Effector memory CD4-positive, alpha-beta T cell (primary cell): ENCODE results near the gene CIC.
A peak's percentile ranks its signal among the peaks of the same experiment; 100 is the strongest.

Experiments
- DNase-seq, 3 donors: peaks; one replicate each; pipeline ENCODE4 v3.0.0-alpha.2; 2020
- H3K27ac ChIP-seq: 2 replicates; pipeline ENCODE4 v1.7.0; 2013; ENCODE audit warnings: mild to moderate bottlenecking, low read length, moderate library complexity; ENCODE audit not compliant: insufficient read depth, poor library complexity, severe bottlenecking
- H3K27me3 ChIP-seq: replicated peaks from 2 replicates; pipeline ENCODE4 v1.7.0; 2013; ENCODE audit warnings: mild to moderate bottlenecking, low read length; ENCODE audit not compliant: insufficient read depth, control insufficient read depth, poor library complexity, severe bottlenecking
- H3K36me3 ChIP-seq: 2 replicates; pipeline ENCODE4 v1.7.0; 2013; ENCODE audit warnings: mild to moderate bottlenecking, low read length, moderate library complexity; ENCODE audit not compliant: control insufficient read depth, insufficient read depth
- H3K4me1 ChIP-seq: 2 replicates; pipeline ENCODE4 v1.7.0; 2013; ENCODE audit warnings: low read length, mild to moderate bottlenecking; ENCODE audit not compliant: control insufficient read depth, insufficient read depth, poor library complexity, severe bottlenecking
- H3K4me3 ChIP-seq: 2 replicates; pipeline ENCODE4 v1.7.0; 2013; ENCODE audit warnings: low read length, low read depth, mild to moderate bottlenecking; ENCODE audit not compliant: insufficient read depth, poor library complexity, severe bottlenecking
- H3K9me3 ChIP-seq: 2 replicates; pipeline ENCODE4 v1.7.0; 2013; ENCODE audit warnings: mild to moderate bottlenecking, low read length, moderate library complexity; ENCODE audit not compliant: control insufficient read depth

The CIC gene

GRCh38 chr19:42271045-42271419 lies 2.0 kb downstream of the CIC start:
- Histone ChIP-seq H3K36me3 (peaks cover 32% of the 10 kb centered on the region), H3K4me1 (peaks cover 30% of the 10 kb centered on the region), H3K9me3 (no peaks in the 10 kb centered on the region), H3K27me3 (no peaks in the 10 kb centered on the region), H3K27ac (peak overlapping the region; percentile 93), H3K4me3 (peak overlapping the region; percentile 55)
- no peak for DNase-seq

GRCh38 chr19:42271861-42272534 lies 2.9 kb downstream of the CIC start:
- Histone ChIP-seq H3K27ac (no peak overlapping the region), H3K4me1 (peaks cover 37% of the 10 kb centered on the region), H3K27me3 (no peaks in the 10 kb centered on the region), H3K9me3 (no peaks in the 10 kb centered on the region), H3K36me3 (peaks cover 32% of the 10 kb centered on the region), H3K4me3 (no peak overlapping the region)
- DNase-seq = no peak

GRCh38 chr19:42272535-42272897 lies 3.5 kb downstream of the CIC start:
- no peaks in the 10 kb centered on the region for H3K27me3 ChIP-seq
- H3K36me3 ChIP-seq = peaks cover 32% of the 10 kb centered on the region
- no peak overlapping the region for H3K4me3 ChIP-seq
- DNase-seq = no peak
- no peaks in the 10 kb centered on the region for H3K9me3 ChIP-seq
- no peak overlapping the region for H3K27ac ChIP-seq
- peaks cover 35% of the 10 kb centered on the region for H3K4me1 ChIP-seq

GRCh38 chr19:42272989-42273406 lies 3.9 kb downstream of the CIC start:
- Histone ChIP-seq H3K9me3 (no peaks in the 10 kb centered on the region), H3K4me1 (peaks cover 31% of the 10 kb centered on the region), H3K4me3 (no peak overlapping the region), H3K36me3 (peaks cover 32% of the 10 kb centered on the region), H3K27me3 (no peaks in the 10 kb centered on the region), H3K27ac (no peak overlapping the region)
- no peak for DNase-seq

GRCh38 chr19:42273407-42274064 lies 4.5 kb downstream of the CIC start:
- H3K27me3 ChIP-seq = no peaks in the 10 kb centered on the region
- no peak for DNase-seq
- peaks cover 30% of the 10 kb centered on the region for H3K4me1 ChIP-seq
- H3K36me3 ChIP-seq = peaks cover 32% of the 10 kb centered on the region
- H3K27ac ChIP-seq = no peak overlapping the region
- no peaks in the 10 kb centered on the region for H3K9me3 ChIP-seq
- no peak overlapping the region for H3K4me3 ChIP-seq

- Histone ChIP-seq H3K27ac (no peak overlapping the region), H3K36me3 (peaks cover 32% of the 10 kb centered on the region), H3K9me3 (no peaks in the 10 kb centered on the region), H3K27me3 (no peaks in the 10 kb centered on the region), H3K4me1 (peaks cover 33% of the 10 kb centered on the region), H3K4me3 (no peak overlapping the region)
- DNase-seq = no peak
Observed at GRCh38 chr19:42274065-42274682, 5.1 kb downstream of the CIC start.

- peaks cover 31% of the 10 kb centered on the region for H3K4me1 ChIP-seq
- no peak for DNase-seq
- no peak overlapping the region for H3K4me3 ChIP-seq
- H3K36me3 ChIP-seq = peaks cover 32% of the 10 kb centered on the region
- no peaks in the 10 kb centered on the region for H3K27me3 ChIP-seq
- H3K9me3 ChIP-seq = no peaks in the 10 kb centered on the region
- H3K27ac ChIP-seq = no peak overlapping the region
Observed at GRCh38 chr19:42275103-42275502, 6.1 kb downstream of the CIC start.

GRCh38 chr19:42275517-42275916 lies 6.5 kb downstream of the CIC start:
- Histone ChIP-seq H3K4me1 (peaks cover 27% of the 10 kb centered on the region), H3K9me3 (no peaks in the 10 kb centered on the region), H3K27me3 (no peaks in the 10 kb centered on the region), H3K4me3 (no peak overlapping the region), H3K36me3 (peaks cover 32% of the 10 kb centered on the region), H3K27ac (no peak overlapping the region)
- no peak for DNase-seq

- no peaks in the 10 kb centered on the region for H3K27me3 ChIP-seq
- H3K27ac ChIP-seq = no peak overlapping the region
- no peak overlapping the region for H3K4me3 ChIP-seq
- peaks cover 23% of the 10 kb centered on the region for H3K4me1 ChIP-seq
- H3K9me3 ChIP-seq = no peaks in the 10 kb centered on the region
- peaks cover 32% of the 10 kb centered on the region for H3K36me3 ChIP-seq
- DNase-seq = no peak
Observed at GRCh38 chr19:42276284-42276683, 7.2 kb downstream of the CIC start.

- Histone ChIP-seq H3K4me3 (no peak overlapping the region), H3K27ac (no peak overlapping the region), H3K4me1 (peaks cover 27% of the 10 kb centered on the region), H3K9me3 (no peaks in the 10 kb centered on the region), H3K27me3 (no peaks in the 10 kb centered on the region), H3K36me3 (peaks cover 31% of the 10 kb centered on the region)
- DNase-seq = no peak
Observed at GRCh38 chr19:42276821-42277220, 7.8 kb downstream of the CIC start.
